GM12892 (cell line): ENCODE data around the gene PADI3.

ENCODE experiments used
- POLR2AphosphoS5 ChIP-seq: IDR thresholded peaks from 2 replicates; pipeline ENCODE4 v1.6.1; 2011; ENCODE audit warnings: low read depth, low read length, control low read depth
- TAF1 ChIP-seq: IDR thresholded peaks from 2 replicates; pipeline ENCODE4 v1.6.1; 2011; ENCODE audit warnings: low read depth, mild to moderate bottlenecking, control low read depth, low read length, borderline replicate concordance

DNA sequence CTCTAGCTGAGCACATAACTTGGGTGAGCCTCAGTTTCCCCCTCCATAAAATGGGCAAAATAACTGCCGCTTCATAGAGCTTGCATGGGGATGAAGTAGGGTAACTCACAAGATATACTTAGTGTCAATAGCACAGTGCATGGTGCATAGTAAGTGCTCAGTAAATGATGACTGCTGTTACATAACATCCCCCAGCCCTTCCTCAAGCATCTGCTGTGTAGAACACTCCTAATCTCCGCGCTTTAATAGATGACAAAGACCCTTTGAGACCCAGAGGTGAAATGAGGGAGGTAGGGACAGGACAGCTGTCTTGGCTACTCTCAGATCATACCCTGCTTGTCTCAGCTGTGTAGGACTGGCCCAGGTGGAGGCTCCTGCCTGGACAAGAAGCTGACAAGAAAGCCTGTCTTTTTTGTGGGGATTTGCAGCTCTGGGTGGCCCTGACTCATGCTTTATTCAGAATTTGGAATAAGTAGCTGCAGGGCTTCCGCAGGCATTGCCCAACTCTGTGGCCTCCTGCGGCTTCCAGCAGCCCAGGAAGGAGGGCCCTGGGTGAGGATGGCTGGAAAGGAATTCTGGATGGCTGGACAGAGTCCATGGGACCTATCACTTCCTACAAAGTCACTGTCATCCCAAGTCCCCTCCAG is 38.4 kb downstream of the PADI3 start:
- TF ChIP-seq POLR2AphosphoS5 (no peak), TAF1 (no peak)
